HepG2 (cell line): Measurements from ENCODE around the gene LSM14B. TPM values are rescaled to one million over a fixed set of nuclear protein-coding genes. Genes with fewer than 3 reads are reported as not detected.
A peak's percentile ranks its signal among the peaks of the same experiment; 100 is the strongest.

Experiments used
- ATAC-seq: fragments of 200-7000 bp; cut with Tn5 transposase; 3 replicates; pipeline ENCODE4 v1.9.1; 2020; ENCODE audit warnings: mild to moderate bottlenecking, moderate library complexity
- BruUV-seq: library from RNA; stranded (reverse); fragments of 400-500 nt; replicated peaks from 2 replicates; lab custom pipeline; 2021; lab: Mats Ljungman, UMichigan
- CTCF ChIA-PET: fragments of 300-600 bp; formaldehyde crosslinking; extraction: SDS; loops from one replicate; lab custom pipeline; 2021; ENCODE audit warnings: low total read pairs, inconsistent platforms, low intra/inter-chr PET ratio; lab: Yijun Ruan, JAX
- POLR2A ChIA-PET: fragments of 350-600 bp; sonication (Branson Sonifier 250); formaldehyde crosslinking; loops from one replicate; lab custom pipeline; 2020; ENCODE audit warnings: antibody characterized with exemption, inconsistent platforms; lab: Yijun Ruan, JAX
- DNase-seq: peaks from one replicate; pipeline ENCODE4 v3.0.0-alpha.2; 2015; ENCODE audit warnings: low spot score
- FAIRE-seq: peaks from 3 replicates; lab custom pipeline; 2011; peaks lifted over from hg19 to GRCh38; lab: Jason Lieb, UNC
- H2AFZ ChIP-seq: one replicate; pipeline ENCODE4 v1.6.1; 2011; ENCODE audit warnings: low read length, inconsistent platforms
- H3K27ac ChIP-seq: fragments of 300-600 bp; 3 replicates; pipeline ENCODE4 v1.8.0; 2011; ENCODE audit warnings: mixed run types, mild to moderate bottlenecking, mixed read lengths, low read length, inconsistent platforms; ENCODE audit not compliant: insufficient read depth; ENCODE audit errors: extremely low read length
- H3K27me3 ChIP-seq, 2 experiments: fragments of 200-600 bp in 1 of 2; 2 replicates in 1 of 2; 3 replicates in 1 of 2; pipeline versions ENCODE4 v1.6.0 to v1.8.0; 2011; ENCODE audit warnings: low read length in 2 of 2, mild to moderate bottlenecking in 2 of 2, moderate library complexity in 2 of 2, inconsistent platforms in 1 of 2; ENCODE audit not compliant: insufficient read depth in 2 of 2, control insufficient read depth in 1 of 2
- H3K36me3 ChIP-seq, 2 experiments: fragments of 200-600 bp in 1 of 2; replicated peaks in 1 of 2; 2 replicates in 1 of 2; 3 replicates in 1 of 2; pipeline versions ENCODE4 v1.5.1 to v1.8.0; 2011; ENCODE audit warnings: low read length in 2 of 2, inconsistent platforms in 1 of 2; ENCODE audit not compliant: insufficient read depth in 2 of 2, control insufficient read depth in 1 of 2
- H3K4me1 ChIP-seq: 2 replicates; pipeline ENCODE4 v1.5.1; 2012; ENCODE audit warnings: low read length, inconsistent platforms; ENCODE audit not compliant: insufficient read depth
- H3K4me2 ChIP-seq: 2 replicates; pipeline ENCODE4 v1.6.0; 2011; ENCODE audit warnings: low read depth, low read length, inconsistent platforms
- H3K4me3 ChIP-seq, 3 experiments: fragments of 200-600 bp in 1 of 3; sonication (generic), shearing (Covaris generic) in 1 of 3; replicated peaks in 1 of 3; 2 replicates each; pipeline ENCODE4 v1.5.1; 2011 to 2016; ENCODE audit warnings: low read length in 3 of 3, inconsistent platforms in 2 of 3, low read depth in 2 of 3, mild to moderate bottlenecking in 2 of 3, control low read depth in 1 of 3, mixed read lengths in 1 of 3; ENCODE audit not compliant: insufficient read depth in 1 of 3
- H3K79me2 ChIP-seq: one replicate; pipeline ENCODE4 v1.6.1; 2011; ENCODE audit warnings: low read length, inconsistent platforms; ENCODE audit not compliant: insufficient read depth
- H3K9ac ChIP-seq: 2 replicates; pipeline ENCODE4 v1.6.0; 2011; ENCODE audit warnings: mild to moderate bottlenecking, low read depth, low read length, inconsistent platforms; ENCODE audit not compliant: insufficient read depth
- H3K9me3 ChIP-seq: 2 replicates; pipeline ENCODE4 v1.5.1; 2012; ENCODE audit warnings: mild to moderate bottlenecking, low read length
- H4K20me1 ChIP-seq: 2 replicates; pipeline ENCODE4 v1.6.0; 2011; ENCODE audit warnings: inconsistent platforms, mild to moderate bottlenecking, low read length, moderate library complexity; ENCODE audit not compliant: insufficient read depth
- HDAC6 ChIP-seq: fragments of 200-600 bp; sonication (generic); IDR thresholded peaks from 2 replicates; pipeline ENCODE4 v1.7.0; 2017; ENCODE audit warnings: mild to moderate bottlenecking, antibody characterized with exemption, low read length, low read depth
- HMGA1 ChIP-seq: sonication (generic); formaldehyde crosslinking; conservative IDR thresholded peaks from 2 replicates; pipeline ENCODE4 v1.4.0; 2020; ENCODE audit warnings: missing genetic modification reagents
- IKZF1 ChIP-seq: fragments of 450-650 bp; IDR thresholded peaks from 2 replicates; pipeline ENCODE4 v1.7.1; 2016
- JDP2 ChIP-seq: sonication (generic); formaldehyde crosslinking; IDR thresholded peaks from 2 replicates; pipeline ENCODE4 v1.8.1; 2022; ENCODE audit warnings: missing genetic modification reagents, borderline replicate concordance
- KDM3A ChIP-seq: IDR thresholded peaks from 2 replicates; pipeline ENCODE4 v1.6.1; 2018; ENCODE audit warnings: low read depth, missing compliant biosample characterization
- KLF16 ChIP-seq, 2 experiments: sonication (generic) in 1 of 2; formaldehyde crosslinking in 1 of 2; IDR thresholded peaks; 2 replicates each; pipeline versions ENCODE4 v1.6.1 to v1.8.0; 2016 to 2023; ENCODE audit warnings: missing genetic modification reagents in 2 of 2, missing compliant biosample characterization in 1 of 2
- NFIB ChIP-seq: sonication (generic); formaldehyde crosslinking; IDR thresholded peaks from 2 replicates; pipeline ENCODE4 v1.9.0; 2021; ENCODE audit warnings: missing genetic modification reagents, mild to moderate bottlenecking, borderline replicate concordance
- NONO ChIP-seq, 2 experiments: fragments of 450-650 bp in 1 of 2; sonication (generic) in 1 of 2; formaldehyde crosslinking in 1 of 2; IDR thresholded peaks in 1 of 2; conservative IDR thresholded peaks in 1 of 2; 2 replicates each; pipeline versions ENCODE4 v1.6.1 to v1.8.0; 2017 to 2022; ENCODE audit warnings: mild to moderate bottlenecking in 1 of 2, missing genetic modification reagents in 1 of 2, moderate library complexity in 1 of 2
- NPAS2 ChIP-seq: sonication (generic); formaldehyde crosslinking; IDR thresholded peaks from 2 replicates; pipeline ENCODE4 v1.8.0; 2022; ENCODE audit warnings: mild to moderate bottlenecking, missing genetic modification reagents, borderline replicate concordance
- NRL ChIP-seq: sonication (generic); formaldehyde crosslinking; IDR thresholded peaks from 2 replicates; pipeline ENCODE4 v1.5.0; 2020; ENCODE audit warnings: missing genetic modification reagents, mild to moderate bottlenecking, moderate library complexity, borderline replicate concordance
- PBX2 ChIP-seq: IDR thresholded peaks from 2 replicates; pipeline ENCODE4 v1.6.1; 2016; ENCODE audit warnings: control low read depth
- POLR2A ChIP-seq, 2 experiments: IDR thresholded peaks; 2 replicates each; pipeline ENCODE4 v1.6.1; 2011; ENCODE audit warnings: low read depth in 2 of 2, low read length in 2 of 2, mild to moderate bottlenecking in 1 of 2, moderate library complexity in 1 of 2; ENCODE audit not compliant: insufficient read depth in 1 of 2
- PPARG ChIP-seq: conservative IDR thresholded peaks from 2 replicates; pipeline ENCODE4 v1.6.1; 2016; ENCODE audit warnings: missing biosample characterization, missing genetic modification reagents
- SALL1 ChIP-seq: sonication (generic); formaldehyde crosslinking; IDR thresholded peaks from 2 replicates; pipeline ENCODE4 v1.8.0; 2022; ENCODE audit warnings: mild to moderate bottlenecking, missing genetic modification reagents
- SP2 ChIP-seq: sonication (generic); formaldehyde crosslinking; IDR thresholded peaks from 2 replicates; pipeline ENCODE4 v1.5.1; 2020; ENCODE audit warnings: mild to moderate bottlenecking, missing genetic modification reagents
- SRY ChIP-seq: sonication (generic); formaldehyde crosslinking; IDR thresholded peaks from 2 replicates; pipeline ENCODE4 v1.8.0; 2022; ENCODE audit warnings: mild to moderate bottlenecking, missing genetic modification reagents
- YY1 ChIP-seq: IDR thresholded peaks from 2 replicates; pipeline ENCODE4 v1.6.1; 2011; ENCODE audit warnings: low read length, low read depth, moderate library complexity, mild to moderate bottlenecking; ENCODE audit not compliant: insufficient read depth, insufficient replicate concordance
- ZBTB10 ChIP-seq: sonication (generic); formaldehyde crosslinking; IDR thresholded peaks from 2 replicates; pipeline ENCODE4 v1.4.0; 2020; ENCODE audit warnings: missing genetic modification reagents, borderline replicate concordance
- ZBTB7A ChIP-seq: sonication (generic); formaldehyde crosslinking; IDR thresholded peaks from 2 replicates; pipeline ENCODE4 v1.8.0; 2022; ENCODE audit warnings: mild to moderate bottlenecking, missing genetic modification reagents
- ZNF121 ChIP-seq: sonication (generic); formaldehyde crosslinking; IDR thresholded peaks from 2 replicates; pipeline ENCODE4 v1.5.0; 2020; ENCODE audit warnings: mild to moderate bottlenecking, missing genetic modification reagents
- ZNF296 ChIP-seq: sonication (generic); formaldehyde crosslinking; conservative IDR thresholded peaks from 2 replicates; pipeline ENCODE4 v1.5.0; 2020; ENCODE audit warnings: mild to moderate bottlenecking, missing genetic modification reagents
- ZNF567 ChIP-seq: sonication (generic); formaldehyde crosslinking; IDR thresholded peaks from 2 replicates; pipeline ENCODE4 v1.8.1; 2023; ENCODE audit warnings: mild to moderate bottlenecking, missing genetic modification reagents, borderline replicate concordance
- ZNF569 ChIP-seq: sonication (generic); formaldehyde crosslinking; IDR thresholded peaks from 2 replicates; pipeline ENCODE4 v1.5.0; 2020; ENCODE audit warnings: mild to moderate bottlenecking, missing genetic modification reagents, moderate library complexity, borderline replicate concordance
- ZNF713 ChIP-seq: sonication (generic); formaldehyde crosslinking; IDR thresholded peaks from 2 replicates; pipeline ENCODE4 v1.4.0; 2020; ENCODE audit warnings: mild to moderate bottlenecking, missing genetic modification reagents
- WGBS: methylation state at CpG from one replicate; pipeline ENCODE4 v1.1.6; 2017; ENCODE audit warnings: low lambda C conversion rate; 5-methylcytosine and 5-hydroxymethylcytosine counted together
- in situ Hi-C: cut with HindIII; loops from 2 replicates; pipeline ENCODE4 v1.10.0; 2017; ENCODE audit warnings: low pct_unique_long_range_greater_than_20kb; ENCODE audit not compliant: extremely low pct_ligation_motif_present
- intact Hi-C: fragments of 100-400 bp; cut with micrococcal nuclease; formaldehyde crosslinking; loops from one replicate; pipeline ENCODE4 v1.10.0; 2022; ENCODE audit not compliant: unreplicated experiment
- polyA plus RNA-seq, 8 experiments: library from polyadenylated mRNA; depleted of rRNA in 3 of 8; stranded (reverse) in 7 of 8; unstranded in 1 of 8; fragments of >200 nt; fragmentation: Illumina TruSeq in 4 of 8; extraction: Trizol in 4 of 8; gene quantifications; 2 replicates each; pipeline versions ENCODE4 v1.2.1 to v1.2.3, GENCODE V29; 2011 to 2016; ENCODE audit warnings: low read depth in 4 of 8, missing spikeins in 1 of 8, mixed read lengths in 1 of 8; ENCODE audit not compliant: insufficient read depth in 1 of 8
- total RNA-seq, 5 experiments: library from RNA; depleted of rRNA; stranded (reverse); fragments of >200 nt; fragmentation: Illumina TruSeq; extraction: Trizol; gene quantifications; 2 replicates each; pipeline ENCODE4 v1.2.3, GENCODE V29; 2016; ENCODE audit warnings: low read depth in 1 of 5

The LSM14B gene
- total and polyA plus RNA-seq, 2 of the 13 experiments (the other 11 are each of a cell fraction or from before 2014, with no cell fraction given) = 43.3 to 79.2 TPM

GRCh38 chr20:62087227-62087626 is 35.0 kb upstream of the LSM14B start:
- POLR2A ChIA-PET = interaction anchor here (1.3 to 1.4 kb wide), 2 partner anchors 20 to 34 kb away, joined by 5 to 11 read pairs; partner anchors contain the start of genes LSM14B and TAF4
- Histone ChIP-seq H3K79me2 (no peaks in the 10 kb centered on the region), H3K4me1 (peaks cover 13% of the 10 kb centered on the region), H2AFZ (no peak overlapping the region), H3K4me3 (no peak overlapping the region), H3K27me3 (peaks cover 13 to 43% of the 10 kb centered on the region in 2 experiments; a peak in 4 of 5 replicates), H3K36me3 (no peaks in the 10 kb centered on the region), H3K27ac (no peak overlapping the region), H3K4me2 (no peak overlapping the region), H3K9ac (no peak overlapping the region), H3K9me3 (no peaks in the 10 kb centered on the region), H4K20me1 (no peaks in the 10 kb centered on the region)
- no TSS peak for BruUV-seq
- intact Hi-C loops (no loop called here), in situ Hi-C loops (no loop called here)
- WGBS = 28% methylated on average over 9 of the region's 11 CpGs
- peak; percentile 67 for ATAC-seq
- CTCF ChIA-PET = no interaction called here
- no peak for DNase-seq
- no peak for FAIRE-seq
- TF ChIP-seq ZBTB7A = 0 out of 2 replicates have a peak, but pooled peaks have one; percentile 33
- TF ChIP-seq KDM3A (CRISPR knock-in tag) = no peak
- peak; percentile 18; the same call in 1 of the 2 replicates for TF ChIP-seq SALL1
- no peak for TF ChIP-seq YY1
- TF ChIP-seq HDAC6 = no peak
- TF ChIP-seq PBX2 (CRISPR knock-in tag) = no peak
- TF ChIP-seq SP2 (CRISPR knock-in tag) = 0 out of 2 replicates have a peak, but pooled peaks have one; percentile 17
- no peak for TF ChIP-seq ZNF569 (CRISPR knock-in tag)
- TF ChIP-seq PPARG (CRISPR knock-in tag) = no peak
- no peak for TF ChIP-seq HMGA1 (CRISPR knock-in tag)
- TF ChIP-seq POLR2A (IDR thresholded peaks at IDR 0.05; ENCODE audit: insufficient read depth in 1 of 2, low read depth in 2 of 2, low read length in 2 of 2) = no peak
- TF ChIP-seq NPAS2 (CRISPR knock-in tag) = 0 out of 2 replicates have a peak, but pooled peaks have one; percentile 71
- TF ChIP-seq ZNF121 (CRISPR knock-in tag) = peak; percentile 70
- TF ChIP-seq ZNF296 (CRISPR knock-in tag) = no peak
- no peak for TF ChIP-seq IKZF1
- TF ChIP-seq NONO (IDR thresholded peaks at IDR 0.05) = no peak
- no peak for TF ChIP-seq NONO (CRISPR knock-in tag; conservative IDR thresholded peaks at IDR 0.05)
- no peak for TF ChIP-seq ZNF713
- TF ChIP-seq ZNF567 (CRISPR knock-in tag) = no peak
- TF ChIP-seq JDP2 (CRISPR knock-in tag) = no peak
- no peak for TF ChIP-seq KLF16 (CRISPR knock-in tag; IDR thresholded peaks at IDR 0.05)
- 0 out of 2 replicates have a peak, but pooled peaks have one; percentile 34 for TF ChIP-seq SRY (CRISPR knock-in tag)
- no peak for TF ChIP-seq NFIB
- no peak for TF ChIP-seq ZBTB10 (CRISPR knock-in tag)
- no peak for TF ChIP-seq NRL (CRISPR knock-in tag)
